BLaER1 treated with 17β-estradiol and CSF1 and Interleukin-3, amounts not matched to agents 10 nM and 100 nM (cell line): ENCODE measurements around the gene SIRT2.
"Not testable (repeated sequence)": the region's sequence is repeated elsewhere in the genome, so short reads cannot be mapped to it uniquely, and the experiment has no call there.

Experiments used
- H3K27ac ChIP-seq, 11 experiments: shearing (Covaris generic); formaldehyde crosslinking; 2 replicates each; pipeline ENCODE4 v1.8.1; 2022
- H3K27me3 ChIP-seq, 11 experiments: shearing (Covaris generic); formaldehyde crosslinking; 2 replicates each; pipeline ENCODE4 v1.8.1; 2022
- H3K36me3 ChIP-seq, 11 experiments: shearing (Covaris generic); formaldehyde crosslinking; 2 replicates each; pipeline ENCODE4 v1.8.1; 2022
- H3K4me1 ChIP-seq, 10 experiments: shearing (Covaris generic); formaldehyde crosslinking; 2 replicates each; pipeline ENCODE4 v1.8.1; 2022
- H3K4me2 ChIP-seq, 11 experiments: shearing (Covaris generic); formaldehyde crosslinking; 2 replicates each; pipeline ENCODE4 v1.8.1; 2022
- H3K4me3 ChIP-seq, 10 experiments: shearing (Covaris generic); formaldehyde crosslinking; 2 replicates each; pipeline ENCODE4 v1.8.1; 2022
- H3K9ac ChIP-seq, 11 experiments: shearing (Covaris generic); formaldehyde crosslinking; 2 replicates each; pipeline ENCODE4 v1.8.1; 2022
- H3K9me3 ChIP-seq, 11 experiments: shearing (Covaris generic); formaldehyde crosslinking; replicated peaks in 1 of 11; 2 replicates each; pipeline ENCODE4 v1.8.1; 2022
- H4K20me1 ChIP-seq, 11 experiments: shearing (Covaris generic); formaldehyde crosslinking; 2 replicates each; pipeline ENCODE4 v1.8.1; 2022
- Cebpa-rat ChIP-seq, 11 experiments: shearing (Covaris generic); IDR thresholded peaks; 2 replicates each; pipeline ENCODE4 v1.8.1; 2022

The SIRT2 gene

GRCh38 chr19:38869836-38870607, 29.4 kb downstream of the SIRT2 start:
- peak overlapping the region; percentile 50 to 69 (median 57) for H3K4me3 ChIP-seq
- peak overlapping the region; percentile 25 to 72 (median 62); a peak in 20 of 22 replicates for H3K9ac ChIP-seq

GRCh38 chr19:38869160-38869835, 30.1 kb downstream of the SIRT2 start:
- H4K20me1 ChIP-seq = no peaks in the 10 kb centered on the region; a peak in 1 of 22 replicates
- H3K4me2 ChIP-seq = peak overlapping the region; percentile 85 to 99 (median 95)
- no peaks in the 10 kb centered on the region for H3K36me3 ChIP-seq
- H3K4me3 ChIP-seq = peak overlapping the region; percentile 50 to 69 (median 57)
- H3K9me3 ChIP-seq = no peaks in the 10 kb centered on the region
- no peak for TF ChIP-seq Cebpa-rat (IDR thresholded peaks at IDR 0.05)
- H3K27ac ChIP-seq = peak overlapping the region in 10 of 11 experiments; percentile 5 to 65 (median 52); a peak in 15 of 22 replicates
- H3K4me1 ChIP-seq = peaks cover 64 to 95% (median 86%) of the 10 kb centered on the region in 10 experiments
- H3K27me3 ChIP-seq = no peaks in the 10 kb centered on the region
- peak overlapping the region; percentile 25 to 72 (median 62); a peak in 20 of 22 replicates for H3K9ac ChIP-seq

More at GRCh38 chr19:38869836-38870607, 29.4 kb downstream of the SIRT2 start:
- H3K9me3 ChIP-seq = no peaks in the 10 kb centered on the region
- H3K27ac ChIP-seq = peak overlapping the region in 9 of 11 experiments; percentile 24 to 65 (median 55); a peak in 14 of 22 replicates
- H3K4me1 ChIP-seq = peaks cover 57 to 89% (median 79%) of the 10 kb centered on the region in 10 experiments
- no peaks in the 10 kb centered on the region for H3K27me3 ChIP-seq
- no peak for TF ChIP-seq Cebpa-rat (IDR thresholded peaks at IDR 0.05)
- peak overlapping the region; percentile 85 to 99 (median 95) for H3K4me2 ChIP-seq
- no peaks in the 10 kb centered on the region; a peak in 1 of 22 replicates for H4K20me1 ChIP-seq
- no peaks in the 10 kb centered on the region for H3K36me3 ChIP-seq

- H3K36me3 ChIP-seq = no peaks in the 10 kb centered on the region
- TF ChIP-seq Cebpa-rat (IDR thresholded peaks at IDR 0.05) = no peak
- peak overlapping the region in 5 of 10 experiments; percentile 54 to 69 (median 63); a peak in 8 of 20 replicates for H3K4me3 ChIP-seq
- H3K9ac ChIP-seq = peak overlapping the region in 5 of 11 experiments; percentile 12 to 66 (median 46); a peak in 4 of 22 replicates
- H3K9me3 ChIP-seq = no peaks in the 10 kb centered on the region
- H4K20me1 ChIP-seq = no peaks in the 10 kb centered on the region; a peak in 1 of 22 replicates
- H3K27me3 ChIP-seq = no peaks in the 10 kb centered on the region
- H3K27ac ChIP-seq = peak overlapping the region in 3 of 11 experiments; percentile 55 to 65 (median 61); a peak in 5 of 22 replicates
- peak overlapping the region; percentile 85 to 99 (median 95) for H3K4me2 ChIP-seq
- peaks cover 71 to 96% (median 88%) of the 10 kb centered on the region in 10 experiments for H3K4me1 ChIP-seq
Observed at GRCh38 chr19:38868551-38868950, 30.9 kb downstream of the SIRT2 start.

DNA sequence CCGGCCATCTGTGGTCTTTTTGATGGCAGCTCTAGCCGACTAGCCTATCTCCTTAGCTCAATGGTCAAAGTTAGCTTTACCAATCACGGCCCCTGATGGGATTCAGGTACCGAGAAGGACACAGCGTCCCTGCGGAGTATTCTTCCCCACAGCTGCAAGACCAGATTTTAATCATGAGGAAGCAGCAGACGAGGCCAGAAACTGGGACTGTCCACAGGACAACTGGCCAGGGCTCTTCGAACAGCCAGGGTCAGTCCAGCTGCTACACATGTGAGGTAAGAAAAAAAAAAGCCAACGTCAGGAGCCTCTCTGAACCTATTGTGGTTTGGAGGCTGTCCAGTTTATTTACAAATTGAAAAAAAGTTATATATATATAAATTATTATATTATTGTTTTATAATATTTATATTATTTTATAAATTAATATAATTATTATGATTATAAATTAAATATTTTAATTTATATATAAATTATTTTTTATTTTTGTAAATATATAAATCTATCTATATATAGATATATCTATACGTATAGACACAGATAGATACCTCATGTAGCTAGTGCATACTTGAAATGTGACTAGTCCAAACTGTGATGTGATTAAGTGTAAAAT, 32.1 kb downstream of the SIRT2 start:
- H3K4me1 ChIP-seq = peaks cover 84 to 97% (median 92%) of the 10 kb centered on the region in 10 experiments
- no peaks in the 10 kb centered on the region for H3K9me3 ChIP-seq
- no peak for TF ChIP-seq Cebpa-rat (IDR thresholded peaks at IDR 0.05)
- no peaks in the 10 kb centered on the region; a peak in 1 of 22 replicates for H4K20me1 ChIP-seq
- H3K9ac ChIP-seq = peak overlapping the region in 4 of 11 experiments; percentile 2 to 60 (median 32); a peak in 2 of 22 replicates
- H3K4me3 ChIP-seq = no peak overlapping the region
- no peaks in the 10 kb centered on the region for H3K27me3 ChIP-seq
- H3K27ac ChIP-seq = peak overlapping the region in 8 of 11 experiments; percentile 7 to 76 (median 72); a peak in 13 of 22 replicates
- H3K36me3 ChIP-seq = no peaks in the 10 kb centered on the region
- peak overlapping the region; percentile 52 to 87 (median 74) for H3K4me2 ChIP-seq

- Histone ChIP-seq H4K20me1 (no peaks in the 10 kb centered on the region; a peak in 1 of 22 replicates), H3K9me3 (no peaks in the 10 kb centered on the region), H3K36me3 (no peaks in the 10 kb centered on the region), H3K9ac (peak overlapping the region in 1 of 11 experiments; percentile 7; a peak in 1 of 22 replicates), H3K4me3 (no peak overlapping the region), H3K4me2 (peak overlapping the region; percentile 36 to 87 (median 61)), H3K27ac (peak overlapping the region in 5 of 11 experiments; percentile 7 to 42 (median 31); a peak in 8 of 22 replicates), H3K27me3 (no peaks in the 10 kb centered on the region), H3K4me1 (peaks cover 87 to 95% (median 93%) of the 10 kb centered on the region in 10 experiments)
- no peak for TF ChIP-seq Cebpa-rat (IDR thresholded peaks at IDR 0.05)
Observed at GRCh38 chr19:38862321-38863059, 36.9 kb downstream of the SIRT2 start.

DNA sequence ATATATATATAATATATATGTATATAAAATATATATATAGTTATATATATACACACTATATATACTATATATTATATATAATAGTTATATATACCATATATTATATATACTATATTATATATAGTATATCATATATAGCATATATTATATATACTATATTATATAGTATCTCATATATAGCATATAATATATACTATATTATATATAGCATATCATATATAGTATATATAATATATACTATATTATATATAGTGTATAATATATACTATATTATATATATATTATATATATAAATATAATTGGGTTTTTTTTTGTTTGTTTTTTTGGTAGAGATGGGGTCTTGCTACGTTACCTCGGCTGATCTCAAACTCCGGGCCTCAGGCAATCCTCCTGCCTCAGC, 38.0 kb downstream of the SIRT2 start:
- Histone ChIP-seq H4K20me1 (no peaks in the 10 kb centered on the region; a peak in 1 of 22 replicates), H3K27me3 (no peaks in the 10 kb centered on the region), H3K27ac (peak overlapping the region in 1 of 11 experiments; percentile 83; a peak in 1 of 22 replicates), H3K9me3 (peaks cover 0 to 4% (median 1%) of the 10 kb centered on the region in 11 experiments; a peak in 11 of 22 replicates), H3K4me3 (no peak overlapping the region), H3K9ac (no peak overlapping the region), H3K36me3 (no peaks in the 10 kb centered on the region), H3K4me1 (peaks cover 89 to 97% (median 95%) of the 10 kb centered on the region in 10 experiments), H3K4me2 (peak overlapping the region in 1 of 11 experiments; percentile 84; a peak in 1 of 22 replicates)
- no peak for TF ChIP-seq Cebpa-rat (IDR thresholded peaks at IDR 0.05)

GRCh38 chr19:38859631-38860204, 39.7 kb downstream of the SIRT2 start:
- Histone ChIP-seq H3K27ac (peak overlapping the region in 3 of 11 experiments; percentile 12 to 54 (median 50); a peak in 3 of 22 replicates), H3K9me3 (peaks cover 0 to 10% (median 8%) of the 10 kb centered on the region in 11 experiments; a peak in 13 of 22 replicates), H3K9ac (0 out of 22 replicates have a peak overlapping the region, but pooled peaks of 1 of the 11 experiments have one; percentile 33), H3K4me2 (peak overlapping the region; percentile 32 to 94 (median 86); a peak in 21 of 22 replicates), H3K4me1 (peaks cover 76 to 83% (median 82%) of the 10 kb centered on the region in 10 experiments)
- not testable (repeated sequence) for H3K4me3 ChIP-seq, H3K36me3 ChIP-seq, H4K20me1 ChIP-seq, H3K27me3 ChIP-seq
